Measurements from ENCODE around the gene PDE4D.

GRCh38 chr5:58919833-58920232 lies 973.7 kb downstream of the PDE4D start:
- TF ChIP-seq CTCF (IDR thresholded peaks at IDR 0.05) (no peak), EZH2 (IDR thresholded peaks at IDR 0.05) (no peak), EZH2phosphoT487 (IDR thresholded peaks at IDR 0.05) (no peak)

All from neural progenitor cell (in vitro differentiated cells).